CD4-positive, alpha-beta T cell (primary cell): ENCODE measurements around the gene SEPTIN7. TPM values are rescaled to one million over a fixed set of nuclear protein-coding genes. Genes with fewer than 3 reads are reported as not detected.

Experiments used
- ATAC-seq: fragments of 200-7000 bp; cut with Tn5 transposase; one replicate; pipeline ENCODE4 v1.10.0; 2022; ENCODE audit warnings: mild to moderate bottlenecking; ENCODE audit not compliant: poor library complexity
- CTCF ChIA-PET: fragments of 350-600 bp; sonication (Branson Sonifier 250); formaldehyde crosslinking; loops from one replicate; lab custom pipeline; 2021; ENCODE audit warnings: antibody characterized with exemption, inconsistent platforms; lab: Charles Lee
- POLR2A ChIA-PET: fragments of 350-600 bp; sonication (Branson Sonifier 250); formaldehyde crosslinking; loops from one replicate; lab custom pipeline; 2021; ENCODE audit warnings: antibody characterized with exemption, inconsistent platforms; lab: Charles Lee
- DNase-seq, 14 experiments: peaks; one replicate each; pipeline ENCODE4 v3.0.0-alpha.2; 2013 to 2020; ENCODE audit warnings: mixed read lengths in 2 of 14
- H3K27ac ChIP-seq, 2 donors: one replicate each; pipeline versions ENCODE4 v1.5.1 to v1.7.0; 2013; ENCODE audit warnings: low read length in 2 of 2, low read depth in 1 of 2, mild to moderate bottlenecking in 1 of 2
- H3K27me3 ChIP-seq, 2 experiments: 1 replicate in 1 of 2; 2 replicates in 1 of 2; pipeline versions ENCODE4 v1.6.1 to v1.7.0; 2013; ENCODE audit warnings: low read length in 2 of 2, control low read depth in 1 of 2, mild to moderate bottlenecking in 1 of 2, moderate library complexity in 1 of 2; ENCODE audit not compliant: insufficient read depth in 2 of 2, control insufficient read depth in 1 of 2
- H3K36me3 ChIP-seq: one replicate; pipeline ENCODE4 v1.6.1; 2013; ENCODE audit warnings: low read length, control low read depth; ENCODE audit not compliant: insufficient read depth
- H3K4me1 ChIP-seq: one replicate; pipeline ENCODE4 v1.6.1; 2013; ENCODE audit warnings: low read length, control low read depth; ENCODE audit not compliant: insufficient read depth
- H3K4me3 ChIP-seq: one replicate; pipeline ENCODE4 v1.5.1; 2013; ENCODE audit warnings: mild to moderate bottlenecking, low read length, moderate library complexity
- H3K9me3 ChIP-seq, 2 experiments: 1 replicate in 1 of 2; 2 replicates in 1 of 2; pipeline versions ENCODE4 v1.6.1 to v1.7.0; 2013; ENCODE audit warnings: low read length in 2 of 2, mild to moderate bottlenecking in 2 of 2, control low read depth in 1 of 2, moderate library complexity in 1 of 2; ENCODE audit not compliant: control insufficient read depth in 1 of 2, insufficient read depth in 1 of 2
- H3K27ac Mint-ChIP-seq: one replicate; pipeline ENCODE4 v1.8.0; 2020; ENCODE audit warnings: mixed read lengths
- H3K27me3 Mint-ChIP-seq: one replicate; pipeline ENCODE4 v1.8.0; 2021; ENCODE audit warnings: mixed read lengths
- H3K36me3 Mint-ChIP-seq: one replicate; pipeline ENCODE4 v1.8.0; 2021; ENCODE audit warnings: low read depth, mixed read lengths
- H3K4me1 Mint-ChIP-seq: one replicate; pipeline ENCODE4 v1.8.0; 2021; ENCODE audit warnings: low read depth, mixed read lengths
- H3K4me3 Mint-ChIP-seq: one replicate; pipeline ENCODE4 v1.8.0; 2020; ENCODE audit warnings: mild to moderate bottlenecking, mixed read lengths
- H3K9me3 Mint-ChIP-seq: one replicate; pipeline ENCODE4 v1.8.0; 2020; ENCODE audit warnings: mixed read lengths
- CTCF ChIP-seq: fragments of 200-600 bp; IDR thresholded peaks from one replicate; pipeline ENCODE4 v1.8.0; 2022; ENCODE audit warnings: antibody characterized with exemption, mild to moderate bottlenecking
- intact Hi-C, 2 experiments: fragments of 100-400 bp; cut with DNase I in 1 of 2; cut with micrococcal nuclease in 1 of 2; formaldehyde crosslinking; loops; one replicate each; pipeline versions ENCODE4 v1.15.1 to v1.9.0; 2023 to 2025; cut with DNase I, micrococcal nuclease
- total RNA-seq, 174 experiments: library from RNA in 2 of 174; stranded (reverse) in 2 of 174; gene quantifications; one replicate each; pipeline ENCODE4 v1.2.3 and lab custom pipeline; 2021 to 2026

Gene SEPTIN7
- total RNA-seq, 2 experiments from 2014 or later: 185 to 186 TPM

- no peaks in the 10 kb centered on the region for H3K36me3 ChIP-seq
- Mint-ChIP-seq H3K9me3 (peaks cover 6% of the 10 kb centered on the region), H3K36me3 (no peaks in the 10 kb centered on the region), H3K27ac (no peak overlapping the region), H3K4me1 (no peaks in the 10 kb centered on the region), H3K4me3 (no peak overlapping the region), H3K27me3 (no peaks in the 10 kb centered on the region)
- DNase-seq (no peak), ATAC-seq (no peak)
- intact Hi-C loops: no loop called here
- no peaks in the 10 kb centered on the region for H3K4me1 ChIP-seq
- TF ChIP-seq CTCF: no peak
- ChIA-PET CTCF (no interaction called here), POLR2A (interaction anchor here (1.7 kb wide), 1 partner anchor 17 kb away, joined by 7 read pairs; the partner anchor contains the start of gene SEPTIN7)
- H3K27me3 ChIP-seq: no peaks in the 10 kb centered on the region
- H3K27ac ChIP-seq: no peak overlapping the region
- H3K9me3 ChIP-seq: no peaks in the 10 kb centered on the region
- no peak overlapping the region for H3K4me3 ChIP-seq
These were observed 16.5 kb upstream of the SEPTIN7 start for GRCh38 chr7:35784332-35784731.

DNA sequence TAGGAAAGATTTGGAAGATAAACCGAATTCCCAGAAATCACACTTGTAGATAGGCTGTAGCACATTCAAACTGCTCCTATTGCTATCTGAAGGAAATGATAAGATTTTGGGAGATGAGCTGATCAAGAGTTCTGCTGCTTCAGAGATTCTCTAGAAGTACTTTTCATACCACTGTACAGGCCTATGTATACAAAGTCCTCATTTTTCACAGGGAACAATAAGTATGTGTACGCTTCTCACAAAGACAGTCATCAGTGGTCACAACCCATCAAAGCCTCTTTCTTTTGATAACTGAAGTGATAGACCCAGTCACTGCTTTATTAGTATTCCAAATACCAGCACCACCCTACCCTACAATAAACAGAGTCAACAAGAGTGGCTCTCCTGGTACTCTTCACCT lies 15.6 kb upstream of the SEPTIN7 start:
- Histone ChIP-seq H3K27ac (no peak overlapping the region), H3K4me1 (no peaks in the 10 kb centered on the region), H3K4me3 (no peak overlapping the region), H3K36me3 (no peaks in the 10 kb centered on the region), H3K27me3 (no peaks in the 10 kb centered on the region), H3K9me3 (no peaks in the 10 kb centered on the region)
- no peak for TF ChIP-seq CTCF
- intact Hi-C loops: no loop called here
- Mint-ChIP-seq H3K4me1 (no peaks in the 10 kb centered on the region), H3K36me3 (no peaks in the 10 kb centered on the region), H3K9me3 (peaks cover 8% of the 10 kb centered on the region), H3K4me3 (no peak overlapping the region), H3K27me3 (no peaks in the 10 kb centered on the region), H3K27ac (no peak overlapping the region)
- CTCF ChIA-PET: no interaction called here
- POLR2A ChIA-PET: interaction anchor here (1.7 kb wide), 1 partner anchor 16 kb away, joined by 7 read pairs; the partner anchor contains the start of gene SEPTIN7
- ATAC-seq (no peak), DNase-seq (no peak)

DNA sequence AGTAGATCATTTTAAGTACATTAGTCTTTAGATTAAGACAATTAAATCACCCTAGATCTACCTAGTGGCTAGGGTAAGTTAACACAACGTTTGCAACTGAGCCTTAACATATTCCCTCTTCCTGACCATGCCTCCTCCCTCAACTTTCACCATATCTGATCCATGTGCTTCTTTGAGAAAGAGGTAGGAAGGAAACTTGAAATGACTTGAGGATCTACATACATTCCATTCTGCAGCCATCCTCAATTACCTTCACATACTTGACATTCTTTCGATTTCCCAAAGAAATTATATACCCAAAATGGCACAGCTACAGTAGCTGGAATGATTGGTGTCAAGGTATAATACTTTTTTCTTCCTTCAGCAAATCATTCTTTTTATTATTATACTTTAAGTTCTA lies 12.9 kb upstream of the SEPTIN7 start:
- Mint-ChIP-seq H3K4me1 (no peaks in the 10 kb centered on the region), H3K36me3 (no peaks in the 10 kb centered on the region), H3K9me3 (peaks cover 8% of the 10 kb centered on the region), H3K4me3 (no peak overlapping the region), H3K27ac (no peak overlapping the region), H3K27me3 (no peaks in the 10 kb centered on the region)
- no peak for ATAC-seq
- ChIA-PET CTCF (no interaction called here), POLR2A (interaction anchor here (1.0 kb wide), 1 partner anchor 12 kb away, joined by 3 read pairs; no protein-coding TSS in a partner anchor)
- DNase-seq: no peak
- no peak for TF ChIP-seq CTCF
- Histone ChIP-seq H3K27me3 (no peaks in the 10 kb centered on the region), H3K27ac (no peak overlapping the region), H3K4me3 (no peak overlapping the region), H3K4me1 (no peaks in the 10 kb centered on the region), H3K9me3 (no peaks in the 10 kb centered on the region), H3K36me3 (no peaks in the 10 kb centered on the region)
- intact Hi-C loops: no loop called here
